A549 (cell line): Measurements from ENCODE around the gene ALAS1. TPM values are rescaled to one million over a fixed set of nuclear protein-coding genes. Genes with fewer than 3 reads are reported as not detected.

ENCODE experiments used
- ATAC-seq, 2 experiments: fragments of 200-7000 bp in 1 of 2; fragments of >200 bp in 1 of 2; cut with Nextera tagmentation in 1 of 2; cut with Tn5 transposase in 1 of 2; 3 replicates each; pipeline versions ENCODE4 v1.8.0 to v1.9.1; 2018 to 2020; ENCODE audit warnings: mild to moderate bottlenecking in 1 of 2, moderate library complexity in 1 of 2
- CTCF ChIA-PET: fragments of 300-600 bp; sonication (Branson Sonifier 250); formaldehyde crosslinking; extraction: SDS; loops from one replicate; lab custom pipeline; 2021; ENCODE audit warnings: antibody characterized with exemption, inconsistent platforms; lab: Yijun Ruan, JAX
- POLR2A ChIA-PET: fragments of 350-600 bp; formaldehyde crosslinking; extraction: SDS; loops from one replicate; lab custom pipeline; 2021; ENCODE audit warnings: antibody characterized with exemption, inconsistent platforms; lab: Yijun Ruan, JAX
- DNase-seq, 2 experiments: peaks; one replicate each; pipeline versions ENCODE4 v3.0.0 to v3.0.0-alpha.2; 2011 to 2016; ENCODE audit warnings: low read depth in 1 of 2, low spot score in 1 of 2
- FAIRE-seq: peaks from 2 replicates; lab custom pipeline; 2011; peaks lifted over from hg19 to GRCh38; lab: Jason Lieb, UNC
- H3K27ac ChIP-seq, 2 experiments: fragments of >200 bp; sonication (Bioruptor Twin); formaldehyde crosslinking; 3 replicates each; pipeline ENCODE4 v1.5.1; 2016 to 2017
- H3K4me1 ChIP-seq: fragments of >200 bp; sonication (Bioruptor Twin); formaldehyde crosslinking; 3 replicates; pipeline ENCODE4 v1.6.1; 2016
- H3K4me2 ChIP-seq: fragments of >200 bp; sonication (Bioruptor Twin); formaldehyde crosslinking; 3 replicates; pipeline ENCODE4 v1.6.1; 2016
- H3K4me3 ChIP-seq: fragments of >200 bp; sonication (Bioruptor Twin); formaldehyde crosslinking; 3 replicates; pipeline ENCODE4 v1.5.1; 2016
- H3K9me3 ChIP-seq: fragments of >200 bp; sonication (Bioruptor Twin); formaldehyde crosslinking; 3 replicates; pipeline ENCODE4 v1.6.1; 2016
- CHD2 ChIP-seq: fragments of 150-350 bp; IDR thresholded peaks from 2 replicates; pipeline ENCODE4 v1.6.1; 2014; ENCODE audit warnings: low read length; ENCODE audit not compliant: partially characterized antibody
- HOXB13 ChIP-seq: fragments of 250-450 bp; sonication (Bioruptor Pico); IDR thresholded peaks from 2 replicates; pipeline ENCODE4 v1.5.0; 2020; ENCODE audit warnings: low read depth, mild to moderate bottlenecking, moderate library complexity
- JUN ChIP-seq, 2 experiments: fragments of >200 bp; sonication (Bioruptor Twin); formaldehyde crosslinking; IDR thresholded peaks; 2 replicates in 1 of 2; 3 replicates in 1 of 2; pipeline ENCODE4 v1.6.1; 2016 to 2017
- KDM1A ChIP-seq: fragments of 200-600 bp; sonication (generic); IDR thresholded peaks from 2 replicates; pipeline ENCODE4 v1.6.1; 2016; ENCODE audit warnings: low read depth, mild to moderate bottlenecking
- MAFK ChIP-seq: fragments of 450-650 bp; IDR thresholded peaks from 2 replicates; pipeline ENCODE4 v1.6.1; 2014; ENCODE audit not compliant: partially characterized antibody
- PHF8 ChIP-seq: fragments of 200-600 bp; sonication (generic); IDR thresholded peaks from 2 replicates; pipeline ENCODE4 v1.6.1; 2016; ENCODE audit warnings: low read depth, mild to moderate bottlenecking, antibody characterized with exemption, moderate library complexity, borderline replicate concordance
- RCOR1 ChIP-seq: fragments of 150-350 bp; IDR thresholded peaks from 2 replicates; pipeline ENCODE4 v1.6.1; 2014; ENCODE audit warnings: antibody characterized with exemption, low read length, low read depth
- RFX5 ChIP-seq: fragments of 450-650 bp; IDR thresholded peaks from 2 replicates; pipeline ENCODE4 v1.7.1; 2014; ENCODE audit warnings: antibody characterized with exemption, mild to moderate bottlenecking, moderate library complexity
- SMC3 ChIP-seq: fragments of >200 bp; sonication (Bioruptor Twin); formaldehyde crosslinking; IDR thresholded peaks from 3 replicates; pipeline ENCODE4 v1.6.1; 2018; ENCODE audit warnings: inconsistent platforms
- TP53 ChIP-seq: fragments of 250-450 bp; sonication (Bioruptor Pico); IDR thresholded peaks from 2 replicates; pipeline ENCODE4 v1.5.0; 2021; ENCODE audit warnings: mild to moderate bottlenecking, moderate library complexity
- ZNF302 ChIP-seq: fragments of 250-450 bp; sonication (Bioruptor Pico); IDR thresholded peaks from 2 replicates; pipeline ENCODE4 v1.9.0; 2021; ENCODE audit warnings: inconsistent platforms, mild to moderate bottlenecking, moderate library complexity
- WGBS: methylation state at CpG from one replicate; pipeline ENCODE4 v1.1.6; 2017; ENCODE audit errors: missing lambda C conversion rate; 5-methylcytosine and 5-hydroxymethylcytosine counted together
- polyA plus RNA-seq, 4 experiments: library from polyadenylated mRNA; depleted of rRNA in 3 of 4; stranded (reverse); fragments of >200 nt; fragmentation: RNase III in 1 of 4; extraction: RNeasy Plus Mini Kit Qiagen cat#74134 plus additional on column Dnase treatment in 1 of 4; gene quantifications; 2 replicates in 3 of 4; 3 replicates in 1 of 4; pipeline ENCODE4 v1.2.3, GENCODE V29; 2011 to 2017
- TF ChIP-seq, protein P1 (sequence below): fragments of 200-600 bp; sonication (generic); IDR thresholded peaks from 2 replicates; pipeline ENCODE4 v1.6.1; 2016; ENCODE audit warnings: antibody characterized with exemption, mild to moderate bottlenecking, moderate library complexity
- TF ChIP-seq, protein P2 (sequence below): fragments of 250-450 bp; sonication (Bioruptor Pico); IDR thresholded peaks from 2 replicates; pipeline ENCODE4 v1.5.0; 2020; ENCODE audit warnings: low read depth, mild to moderate bottlenecking, moderate library complexity
- TF ChIP-seq, protein P3 (sequence below): fragments of >200 bp; sonication (Bioruptor Twin); formaldehyde crosslinking; IDR thresholded peaks from 3 replicates; pipeline ENCODE4 v1.6.1; 2016

Gene ALAS1
- polyA plus RNA-seq, 2 of the 4 experiments (the other 2 are of a cell fraction) = 56.8 to 63.7 TPM

DNA sequence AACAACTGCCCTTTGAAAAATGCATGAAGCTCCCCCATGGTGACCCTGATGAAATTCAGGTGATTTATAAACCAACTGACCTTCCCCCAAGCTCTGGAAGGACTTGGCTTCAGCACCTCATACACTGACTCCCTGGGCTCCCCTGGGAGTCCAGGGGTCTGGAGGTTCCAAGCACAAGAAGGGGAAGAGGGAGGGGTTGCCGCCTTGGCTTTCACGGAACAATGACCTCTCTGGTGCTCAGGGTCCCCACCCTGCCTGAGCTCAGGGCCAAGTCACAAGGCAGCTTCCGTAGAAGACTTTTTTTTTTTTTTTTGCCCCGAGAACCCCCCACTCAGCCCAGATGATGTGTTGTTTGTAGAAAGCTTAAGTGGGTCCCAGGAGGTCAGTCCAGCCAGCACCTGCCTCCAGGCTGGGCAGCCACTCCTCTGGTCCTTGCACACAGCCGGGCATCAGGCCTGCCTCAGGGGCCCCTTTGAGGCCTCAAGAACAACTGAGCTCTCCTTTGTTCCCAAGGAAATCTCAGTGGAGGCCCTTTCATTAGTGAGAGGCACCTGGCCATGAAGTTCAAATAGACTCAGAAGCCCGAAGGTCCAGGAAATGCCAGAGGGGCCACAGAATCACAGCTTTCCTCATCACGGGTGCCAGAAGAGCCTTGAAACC, 14.0 kb upstream of the ALAS1 start:
- no peak for ATAC-seq
- no peak overlapping the region for H3K4me2 ChIP-seq
- H3K4me3 ChIP-seq = no peak overlapping the region
- no peak for DNase-seq
- WGBS = 78% methylated on average over 6 of the region's 7 CpGs
- no peaks in the 10 kb centered on the region for H3K9me3 ChIP-seq
- TF ChIP-seq HOXB13 (CRISPR knock-in tag) (no peak), KDM1A (no peak)
- H3K4me1 ChIP-seq = no peaks in the 10 kb centered on the region
- POLR2A ChIA-PET = no interaction called here
- H3K27ac ChIP-seq = no peak overlapping the region
- FAIRE-seq = no peak
- CTCF ChIA-PET = interaction anchor here (1.2 to 1.5 kb wide), 3 partner anchors 12 to 39 kb away, joined by 3 to 5 read pairs (median 3); no protein-coding TSS in a partner anchor

DNA sequence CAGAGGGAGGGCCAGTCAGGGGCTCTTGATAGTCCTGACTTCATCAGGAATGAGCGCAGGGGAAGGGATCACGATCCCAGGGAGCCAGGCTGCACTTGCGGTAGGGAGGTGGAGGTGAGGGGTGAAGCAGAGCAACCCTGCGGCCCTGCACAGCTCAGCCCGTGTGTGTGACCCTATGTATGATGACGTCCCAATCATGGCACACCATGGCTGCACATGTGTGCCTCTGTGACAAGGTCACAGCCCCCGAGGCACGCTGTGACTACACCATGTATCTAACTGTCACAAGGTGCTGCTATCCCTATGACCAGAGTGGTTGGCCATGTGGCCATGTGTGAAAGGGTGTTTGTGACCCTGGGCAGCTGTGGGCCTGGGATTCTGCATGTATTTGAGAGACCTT, 13.3 kb upstream of the ALAS1 start:
- TF ChIP-seq ZNF302 (CRISPR knock-in tag) = no peak
- TF ChIP-seq KDM1A = no peak
- TF ChIP-seq, protein P1, sequence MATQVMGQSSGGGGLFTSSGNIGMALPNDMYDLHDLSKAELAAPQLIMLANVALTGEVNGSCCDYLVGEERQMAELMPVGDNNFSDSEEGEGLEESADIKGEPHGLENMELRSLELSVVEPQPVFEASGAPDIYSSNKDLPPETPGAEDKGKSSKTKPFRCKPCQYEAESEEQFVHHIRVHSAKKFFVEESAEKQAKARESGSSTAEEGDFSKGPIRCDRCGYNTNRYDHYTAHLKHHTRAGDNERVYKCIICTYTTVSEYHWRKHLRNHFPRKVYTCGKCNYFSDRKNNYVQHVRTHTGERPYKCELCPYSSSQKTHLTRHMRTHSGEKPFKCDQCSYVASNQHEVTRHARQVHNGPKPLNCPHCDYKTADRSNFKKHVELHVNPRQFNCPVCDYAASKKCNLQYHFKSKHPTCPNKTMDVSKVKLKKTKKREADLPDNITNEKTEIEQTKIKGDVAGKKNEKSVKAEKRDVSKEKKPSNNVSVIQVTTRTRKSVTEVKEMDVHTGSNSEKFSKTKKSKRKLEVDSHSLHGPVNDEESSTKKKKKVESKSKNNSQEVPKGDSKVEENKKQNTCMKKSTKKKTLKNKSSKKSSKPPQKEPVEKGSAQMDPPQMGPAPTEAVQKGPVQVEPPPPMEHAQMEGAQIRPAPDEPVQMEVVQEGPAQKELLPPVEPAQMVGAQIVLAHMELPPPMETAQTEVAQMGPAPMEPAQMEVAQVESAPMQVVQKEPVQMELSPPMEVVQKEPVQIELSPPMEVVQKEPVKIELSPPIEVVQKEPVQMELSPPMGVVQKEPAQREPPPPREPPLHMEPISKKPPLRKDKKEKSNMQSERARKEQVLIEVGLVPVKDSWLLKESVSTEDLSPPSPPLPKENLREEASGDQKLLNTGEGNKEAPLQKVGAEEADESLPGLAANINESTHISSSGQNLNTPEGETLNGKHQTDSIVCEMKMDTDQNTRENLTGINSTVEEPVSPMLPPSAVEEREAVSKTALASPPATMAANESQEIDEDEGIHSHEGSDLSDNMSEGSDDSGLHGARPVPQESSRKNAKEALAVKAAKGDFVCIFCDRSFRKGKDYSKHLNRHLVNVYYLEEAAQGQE = no peak
- no peak for TF ChIP-seq TP53 (CRISPR knock-in tag)
- TF ChIP-seq PHF8 = no peak
- TF ChIP-seq, protein P2, sequence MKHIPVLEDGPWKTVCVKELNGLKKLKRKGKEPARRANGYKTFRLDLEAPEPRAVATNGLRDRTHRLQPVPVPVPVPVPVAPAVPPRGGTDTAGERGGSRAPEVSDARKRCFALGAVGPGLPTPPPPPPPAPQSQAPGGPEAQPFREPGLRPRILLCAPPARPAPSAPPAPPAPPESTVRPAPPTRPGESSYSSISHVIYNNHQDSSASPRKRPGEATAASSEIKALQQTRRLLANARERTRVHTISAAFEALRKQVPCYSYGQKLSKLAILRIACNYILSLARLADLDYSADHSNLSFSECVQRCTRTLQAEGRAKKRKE (CRISPR knock-in tag) = no peak
- no peak for TF ChIP-seq RCOR1
- TF ChIP-seq, all 56 proteins: peak for 0
- H3K4me1 ChIP-seq = no peaks in the 10 kb centered on the region
- no peak for DNase-seq
- no peak for ATAC-seq
- POLR2A ChIA-PET = no interaction called here
- H3K27ac ChIP-seq = no peak overlapping the region
- no peaks in the 10 kb centered on the region for H3K9me3 ChIP-seq
- no peak overlapping the region for H3K4me2 ChIP-seq
- 50% methylated on average over 2 of the region's 8 CpGs for WGBS
- FAIRE-seq = no peak
- CTCF ChIA-PET = no interaction called here
- H3K4me3 ChIP-seq = no peak overlapping the region

DNA sequence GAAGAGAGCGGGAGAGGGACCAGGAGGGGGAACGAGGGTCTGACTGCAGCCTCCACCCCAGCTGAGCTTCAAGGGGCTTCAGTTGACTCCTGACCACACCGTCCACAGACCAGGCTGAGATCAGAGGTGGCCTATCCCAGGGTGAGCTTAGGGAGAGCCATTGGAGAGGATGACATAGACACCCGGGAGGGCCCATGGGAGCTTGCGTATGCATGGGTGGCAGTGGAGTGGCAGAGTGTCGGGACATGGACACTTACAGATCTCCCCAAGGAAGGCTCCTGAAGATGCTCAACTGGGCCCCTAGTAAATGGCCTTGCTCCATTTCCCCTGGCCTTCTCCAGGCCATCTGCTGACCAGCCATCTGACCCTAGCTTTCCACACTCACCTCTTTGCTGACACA, 12.6 kb upstream of the ALAS1 start:
- Histone ChIP-seq H3K4me1 (no peaks in the 10 kb centered on the region), H3K4me3 (no peak overlapping the region), H3K9me3 (no peaks in the 10 kb centered on the region), H3K4me2 (no peak overlapping the region), H3K27ac (no peak overlapping the region)
- TF ChIP-seq RFX5 (no peak), CHD2 (no peak), JUN (IDR thresholded peaks at IDR 0.05) (no peak), SMC3 (no peak), MAFK (no peak)
- TF ChIP-seq, protein P1 = no peak
- TF ChIP-seq, protein P3, sequence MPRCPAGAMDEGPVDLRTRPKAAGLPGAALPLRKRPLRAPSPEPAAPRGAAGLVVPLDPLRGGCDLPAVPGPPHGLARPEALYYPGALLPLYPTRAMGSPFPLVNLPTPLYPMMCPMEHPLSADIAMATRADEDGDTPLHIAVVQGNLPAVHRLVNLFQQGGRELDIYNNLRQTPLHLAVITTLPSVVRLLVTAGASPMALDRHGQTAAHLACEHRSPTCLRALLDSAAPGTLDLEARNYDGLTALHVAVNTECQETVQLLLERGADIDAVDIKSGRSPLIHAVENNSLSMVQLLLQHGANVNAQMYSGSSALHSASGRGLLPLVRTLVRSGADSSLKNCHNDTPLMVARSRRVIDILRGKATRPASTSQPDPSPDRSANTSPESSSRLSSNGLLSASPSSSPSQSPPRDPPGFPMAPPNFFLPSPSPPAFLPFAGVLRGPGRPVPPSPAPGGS = no peak
- TF ChIP-seq, protein P2 (CRISPR knock-in tag) = no peak
- ChIA-PET POLR2A (no interaction called here), CTCF (interaction anchor here (1.0 to 1.3 kb wide), 2 partner anchors 14 to 18 kb away, joined by 4 to 5 read pairs; no protein-coding TSS in a partner anchor)
- 85% methylated on average over 5 of the region's 6 CpGs for WGBS
- DNase-seq (no peak), FAIRE-seq (no peak), ATAC-seq (no peak)
